Activated naive CD4-positive, alpha-beta T cell treated with anti-CD3 and anti-CD28 coated beads for 36 hours (primary cell): ENCODE data around the gene WFDC8. TPM values are rescaled to one million over a fixed set of nuclear protein-coding genes. Genes with fewer than 3 reads are reported as not detected.

Experiments used
- CTCF ChIA-PET: fragments of 350-600 bp; sonication (Branson Sonifier 250); formaldehyde crosslinking; loops from one replicate; lab custom pipeline; 2021; ENCODE audit warnings: antibody characterized with exemption; lab: Charles Lee
- DNase-seq: peaks from one replicate; pipeline ENCODE4 v3.0.0-alpha.2; 2020
- H3K27ac Mint-ChIP-seq: one replicate; pipeline ENCODE4 v1.8.0; 2021; ENCODE audit warnings: mild to moderate bottlenecking, mixed read lengths
- H3K27me3 Mint-ChIP-seq: one replicate; pipeline ENCODE4 v1.8.0; 2021; ENCODE audit warnings: low read depth, mixed read lengths
- H3K36me3 Mint-ChIP-seq: one replicate; pipeline ENCODE4 v1.8.0; 2021; ENCODE audit warnings: low read depth, mixed read lengths
- H3K4me1 Mint-ChIP-seq: one replicate; pipeline ENCODE4 v1.8.0; 2021; ENCODE audit warnings: low read depth, mixed read lengths
- H3K4me3 Mint-ChIP-seq: one replicate; pipeline ENCODE4 v1.8.0; 2021; ENCODE audit warnings: mild to moderate bottlenecking, moderate library complexity, mixed read lengths
- H3K9me3 Mint-ChIP-seq: one replicate; pipeline ENCODE4 v1.8.0; 2021; ENCODE audit warnings: mixed read lengths
- intact Hi-C: fragments of 100-400 bp; cut with micrococcal nuclease; formaldehyde crosslinking; loops from one replicate; pipeline ENCODE4 v1.15.1; 2023
- total RNA-seq, 2 experiments: library from RNA; stranded (reverse); gene quantifications; one replicate each; pipeline ENCODE4 v1.2.3, GENCODE V29; 2021

Gene WFDC8
- total RNA-seq = not detected

DNA sequence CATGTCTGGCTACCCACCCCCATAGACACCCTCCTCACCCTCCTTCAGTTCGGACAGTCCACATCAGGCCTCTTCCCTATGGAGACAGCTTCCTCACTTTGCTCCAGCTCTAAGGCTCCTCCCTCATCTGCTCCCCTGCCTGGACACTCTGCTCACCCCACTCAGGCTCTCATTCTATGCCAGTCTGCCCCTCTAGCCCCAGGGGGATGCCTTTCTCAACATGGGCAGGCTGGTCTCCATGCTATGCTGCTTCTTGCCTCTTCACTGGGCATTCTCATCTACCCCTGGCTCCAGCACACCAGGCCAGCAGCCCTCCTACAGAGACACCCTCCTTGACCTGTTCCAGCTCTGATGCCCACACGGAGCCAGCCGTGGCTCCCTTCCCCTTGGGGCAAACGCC, at the start of gene WFDC8:
Gene WFDC8 (minus strand): TSS at position 101 of the 400 bp plus-strand sequence. CDS start 37 bp downstream, at position 64.
- CTCF ChIA-PET = interaction anchor here (0.6 to 0.7 kb wide), 2 partner anchors 13 to 49 kb away, joined by 3 to 5 read pairs; no protein-coding TSS in a partner anchor
- H3K4me3 Mint-ChIP-seq = no peak within 1 kb of the TSS
- H3K9me3 Mint-ChIP-seq = no peaks in the 10 kb centered on the region
- intact Hi-C loops = no loop called here
- H3K27me3 Mint-ChIP-seq = peaks cover 13% of the 10 kb centered on the region
- H3K36me3 Mint-ChIP-seq = no peaks in the 10 kb centered on the region
- no peaks in the 10 kb centered on the region for H3K4me1 Mint-ChIP-seq
- no peak for DNase-seq
- no peak within 1 kb of the TSS for H3K27ac Mint-ChIP-seq

DNA sequence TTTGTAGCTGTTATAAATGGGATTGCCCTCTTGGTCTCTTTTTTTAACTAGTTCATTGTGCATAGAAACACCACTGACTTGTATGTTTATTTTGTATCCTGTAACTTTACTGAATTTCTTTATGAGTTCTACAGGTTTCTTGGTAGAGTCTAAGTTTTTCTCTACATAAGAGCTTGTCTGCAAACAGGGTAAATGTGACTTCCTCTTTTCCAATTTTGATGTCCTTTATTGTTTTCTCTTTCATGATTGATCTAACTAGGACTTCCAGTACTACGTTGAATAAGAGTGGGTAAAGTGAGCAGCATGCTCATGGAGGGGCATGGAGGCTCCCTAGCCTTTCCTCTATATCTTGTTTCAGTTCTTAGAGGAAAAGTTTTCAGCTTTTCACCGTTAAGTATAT, 47.5 kb upstream of the WFDC8 start:
- DNase-seq = no peak

DNA sequence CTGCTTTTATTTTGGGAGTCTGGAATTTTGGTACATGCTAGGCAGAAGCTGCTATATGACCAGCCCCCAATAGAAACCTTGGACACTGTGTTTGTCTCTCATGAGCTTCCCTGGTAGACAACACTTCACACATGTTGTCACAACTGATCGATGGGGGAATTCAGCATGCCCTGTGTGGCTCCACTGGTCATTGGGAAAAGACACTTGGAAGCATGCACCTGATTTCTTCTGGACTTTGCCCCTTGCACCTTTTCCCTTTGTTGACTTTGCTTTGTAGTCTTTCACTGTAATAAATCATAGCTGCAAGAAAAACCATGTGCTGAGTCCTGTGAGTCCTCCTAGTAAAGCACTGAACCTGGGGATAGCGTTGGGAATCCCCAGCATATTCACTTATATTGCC, 42.5 kb upstream of the WFDC8 start:
- Mint-ChIP-seq H3K27ac (no peak overlapping the region), H3K4me3 (no peak overlapping the region), H3K4me1 (no peaks in the 10 kb centered on the region), H3K9me3 (peaks cover 3% of the 10 kb centered on the region), H3K36me3 (no peaks in the 10 kb centered on the region), H3K27me3 (peaks cover 6% of the 10 kb centered on the region)
- intact Hi-C loops = no loop called here
- CTCF ChIA-PET = no interaction called here
- DNase-seq = no peak

More for the DNA sequence above, 47.5 kb upstream of the WFDC8 start:
- CTCF ChIA-PET = no interaction called here
- no peak overlapping the region for H3K4me3 Mint-ChIP-seq
- H3K36me3 Mint-ChIP-seq = no peaks in the 10 kb centered on the region
- H3K27ac Mint-ChIP-seq = no peak overlapping the region
- H3K27me3 Mint-ChIP-seq = peaks cover 17% of the 10 kb centered on the region
- peaks cover 2% of the 10 kb centered on the region for H3K4me1 Mint-ChIP-seq
- H3K9me3 Mint-ChIP-seq = peaks cover 3% of the 10 kb centered on the region
- intact Hi-C loops = no loop called here

DNA sequence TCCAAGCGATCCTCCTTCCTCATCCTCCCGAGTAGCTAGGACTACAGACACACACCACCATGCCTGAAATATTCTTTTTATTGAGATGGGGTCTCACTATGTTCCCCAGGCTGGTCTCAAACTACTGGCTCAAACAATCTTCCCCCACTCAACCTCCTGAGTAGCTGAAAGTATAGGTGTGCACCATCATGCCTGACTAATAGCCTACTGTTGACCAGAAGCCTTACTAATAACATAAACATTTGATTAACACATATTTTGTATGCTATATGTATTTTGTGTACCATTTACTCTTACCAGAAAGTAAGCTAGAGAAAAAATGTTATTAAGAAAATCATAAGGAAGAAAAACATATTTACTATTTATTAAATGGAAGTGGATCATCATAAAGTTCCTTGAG, 38.5 kb upstream of the WFDC8 start:
- H3K4me3 Mint-ChIP-seq = no peak overlapping the region
- H3K9me3 Mint-ChIP-seq = no peaks in the 10 kb centered on the region
- CTCF ChIA-PET = interaction anchor here (1.2 kb wide), 1 partner anchor 12 kb away, joined by 3 read pairs; the partner anchor contains the start of gene WFDC10A
- H3K27ac Mint-ChIP-seq = no peak overlapping the region
- peaks cover 11% of the 10 kb centered on the region for H3K27me3 Mint-ChIP-seq
- H3K36me3 Mint-ChIP-seq = no peaks in the 10 kb centered on the region
- DNase-seq = no peak
- intact Hi-C loops = no loop called here
- no peaks in the 10 kb centered on the region for H3K4me1 Mint-ChIP-seq

DNA sequence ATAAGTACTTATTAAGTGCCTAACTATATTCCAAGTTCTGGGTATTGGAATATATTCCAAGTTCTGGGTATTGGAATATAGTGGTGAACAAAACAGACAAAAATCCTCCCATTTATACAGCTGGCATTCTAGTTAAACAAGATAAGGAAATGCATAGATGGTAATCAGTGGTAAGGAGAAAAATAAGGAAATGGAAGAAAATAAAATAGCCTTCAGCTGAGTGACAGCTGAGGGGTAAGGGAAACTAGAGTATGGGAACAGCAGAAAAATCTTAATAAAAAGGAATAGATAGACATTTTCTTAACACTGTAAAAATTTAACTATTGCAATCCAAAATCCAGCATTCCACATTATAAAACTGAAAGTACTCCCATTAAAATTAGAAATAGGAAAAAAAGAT, 33.2 kb upstream of the WFDC8 start:
- peaks cover 10% of the 10 kb centered on the region for H3K27me3 Mint-ChIP-seq
- intact Hi-C loops = no loop called here
- H3K27ac Mint-ChIP-seq = no peak overlapping the region
- no peak overlapping the region for H3K4me3 Mint-ChIP-seq
- H3K36me3 Mint-ChIP-seq = no peaks in the 10 kb centered on the region
- CTCF ChIA-PET = interaction anchor here (0.9 kb wide), 1 partner anchor 158 kb away, joined by 3 read pairs; no protein-coding TSS in a partner anchor
- peaks cover 2% of the 10 kb centered on the region for H3K9me3 Mint-ChIP-seq
- H3K4me1 Mint-ChIP-seq = peaks cover 10% of the 10 kb centered on the region
- DNase-seq = no peak

DNA sequence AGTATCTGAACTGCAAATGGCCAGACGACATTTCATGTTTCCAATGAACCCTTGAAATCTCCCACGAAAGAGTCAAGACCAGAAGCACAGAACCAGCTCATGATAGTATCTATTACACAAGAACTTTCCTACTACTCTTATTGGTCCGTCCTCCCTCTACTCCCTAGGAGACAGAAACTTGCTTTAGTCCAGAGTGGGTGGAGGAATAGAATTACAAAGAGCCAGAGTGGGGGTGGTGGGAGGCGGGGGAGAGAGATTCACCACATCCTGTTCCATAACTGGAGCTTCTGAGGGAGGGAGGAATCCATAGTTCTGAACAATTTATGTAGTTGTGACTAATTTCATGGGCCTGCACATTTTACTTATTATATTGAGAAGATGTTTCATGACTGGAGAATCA, 32.0 kb upstream of the WFDC8 start:
- Mint-ChIP-seq H3K27me3 (peaks cover 10% of the 10 kb centered on the region), H3K4me3 (no peak overlapping the region), H3K27ac (no peak overlapping the region), H3K9me3 (peaks cover 7% of the 10 kb centered on the region), H3K4me1 (peaks cover 15% of the 10 kb centered on the region), H3K36me3 (no peaks in the 10 kb centered on the region)
- CTCF ChIA-PET = interaction anchor here (1.4 kb wide), 1 partner anchor 160 kb away, joined by 6 read pairs; no protein-coding TSS in a partner anchor
- peak; percentile 62 for DNase-seq
- intact Hi-C loops = loop anchor here (1.0 kb wide), 1 partner anchor 141 kb away; no protein-coding TSS in a partner anchor

DNA sequence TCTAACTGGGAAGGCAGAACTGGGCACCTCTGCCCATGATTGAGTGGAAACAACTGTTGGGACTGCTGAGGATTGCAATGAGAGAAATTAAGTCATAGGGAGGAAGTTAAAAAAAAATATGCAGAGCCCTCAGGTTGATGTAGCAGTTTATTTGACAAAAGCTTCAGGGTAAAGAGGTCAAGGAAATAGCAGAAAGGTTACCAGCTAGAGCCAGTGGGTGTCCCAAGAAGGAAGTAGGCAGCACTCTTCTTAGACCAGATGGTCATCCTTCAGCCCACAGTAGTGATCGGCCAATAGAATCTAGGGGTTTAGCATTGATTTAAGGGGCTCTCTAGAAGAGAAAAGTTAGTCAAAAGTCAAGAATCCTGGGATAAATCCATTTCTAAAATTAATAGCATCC, 28.7 kb upstream of the WFDC8 start:
- Mint-ChIP-seq H3K36me3 (peaks cover 2% of the 10 kb centered on the region), H3K9me3 (peaks cover 15% of the 10 kb centered on the region), H3K27me3 (peaks cover 11% of the 10 kb centered on the region), H3K27ac (no peak overlapping the region), H3K4me3 (no peak overlapping the region), H3K4me1 (peaks cover 18% of the 10 kb centered on the region)
- intact Hi-C loops = no loop called here
- DNase-seq = no peak
- CTCF ChIA-PET = interaction anchor here (0.5 kb wide), 1 partner anchor 43 kb away, joined by 3 read pairs; no protein-coding TSS in a partner anchor

DNA sequence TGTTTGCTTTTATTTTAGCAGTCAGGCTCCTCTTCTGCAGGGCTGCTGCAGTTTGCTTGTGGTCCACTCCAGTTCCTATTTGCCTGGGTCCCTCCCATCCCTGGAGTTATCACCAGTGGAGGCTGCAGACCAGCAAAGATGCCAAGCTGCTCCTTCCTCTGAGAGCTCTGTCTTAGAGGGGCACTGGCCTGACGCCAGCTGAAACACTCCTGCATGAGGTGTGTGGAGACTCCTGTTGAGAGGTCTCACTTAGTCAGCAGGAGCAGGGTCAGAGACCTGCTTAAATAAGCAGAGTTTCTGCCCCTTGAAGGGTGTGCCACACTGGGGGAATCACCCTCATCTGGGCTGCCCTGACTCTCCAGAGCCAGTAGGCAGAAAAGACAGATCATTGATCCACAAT, 16.2 kb upstream of the WFDC8 start:
- no peak overlapping the region for H3K27ac Mint-ChIP-seq
- no peaks in the 10 kb centered on the region for H3K36me3 Mint-ChIP-seq
- DNase-seq = no peak
- H3K9me3 Mint-ChIP-seq = no peaks in the 10 kb centered on the region
- no peak overlapping the region for H3K4me3 Mint-ChIP-seq
- CTCF ChIA-PET = interaction anchor here (0.6 to 3.6 kb wide), 3 partner anchors 176 to 310 kb away, joined by 3 to 38 read pairs (median 3); no protein-coding TSS in a partner anchor
- peaks cover 29% of the 10 kb centered on the region for H3K27me3 Mint-ChIP-seq
- H3K4me1 Mint-ChIP-seq = no peaks in the 10 kb centered on the region
- intact Hi-C loops = no loop called here

DNA sequence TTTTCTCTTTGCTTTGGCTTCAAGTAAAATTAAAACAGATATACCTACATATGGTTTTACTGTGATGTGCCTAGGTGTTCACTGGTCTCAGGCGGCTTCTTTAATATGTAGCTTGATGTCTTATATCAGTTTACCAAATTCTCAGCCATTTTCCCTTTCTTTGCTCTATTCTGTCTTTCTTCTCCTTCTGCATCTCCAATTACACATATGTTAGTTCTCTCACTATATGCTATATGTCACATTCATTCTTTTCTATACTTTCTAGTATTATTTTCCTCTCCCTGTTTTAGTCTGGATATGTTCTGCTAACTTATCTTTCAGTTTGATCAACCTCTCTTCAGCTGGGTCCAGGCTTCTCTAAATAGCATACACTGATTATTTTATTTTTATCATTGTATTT, 14.4 kb upstream of the WFDC8 start:
- Mint-ChIP-seq H3K9me3 (no peaks in the 10 kb centered on the region), H3K4me3 (no peak overlapping the region), H3K4me1 (no peaks in the 10 kb centered on the region), H3K27ac (no peak overlapping the region), H3K27me3 (peaks cover 24% of the 10 kb centered on the region), H3K36me3 (no peaks in the 10 kb centered on the region)
- no peak for DNase-seq
- intact Hi-C loops = no loop called here
- CTCF ChIA-PET = interaction anchor here (0.6 to 3.6 kb wide), 2 partner anchors 117 to 177 kb away, joined by 5 to 38 read pairs; no protein-coding TSS in a partner anchor

DNA sequence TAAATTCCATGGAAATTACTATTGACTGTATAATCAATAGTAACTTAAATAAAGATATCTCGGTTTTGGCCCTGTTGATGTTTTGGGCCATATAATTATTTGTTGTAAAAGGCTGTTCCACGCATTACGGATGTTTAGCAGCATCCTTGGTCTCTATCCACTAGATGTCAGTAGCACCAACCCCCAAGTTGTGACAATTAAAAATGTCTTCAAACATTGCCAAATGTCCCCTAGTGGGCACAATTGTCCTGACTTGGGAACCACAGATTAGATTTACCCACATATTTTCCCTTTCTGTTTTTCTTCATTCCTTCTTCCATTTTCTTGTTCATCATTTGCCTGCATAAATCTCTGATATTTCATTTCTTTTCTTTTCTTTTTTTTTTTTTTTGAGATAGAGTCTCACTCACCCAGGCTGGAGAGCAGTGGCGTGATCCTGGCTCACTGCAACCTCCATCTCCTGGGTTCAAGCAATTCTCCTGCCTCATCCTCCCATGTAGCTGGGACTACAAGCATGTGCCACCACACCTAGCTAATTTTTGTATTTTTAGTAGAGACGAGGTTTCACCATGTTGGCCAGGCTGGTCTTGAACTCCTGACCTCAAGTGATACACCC, 13.6 kb upstream of the WFDC8 start:
- H3K27me3 Mint-ChIP-seq = peaks cover 20% of the 10 kb centered on the region
- CTCF ChIA-PET = interaction anchor here (0.6 to 3.6 kb wide), 9 partner anchors 87 to 347 kb away, joined by 3 to 38 read pairs (median 4); no protein-coding TSS in a partner anchor
- H3K4me3 Mint-ChIP-seq = no peak overlapping the region
- no peak overlapping the region for H3K27ac Mint-ChIP-seq
- DNase-seq = peak; percentile 56
- no peaks in the 10 kb centered on the region for H3K4me1 Mint-ChIP-seq
- H3K9me3 Mint-ChIP-seq = no peaks in the 10 kb centered on the region
- H3K36me3 Mint-ChIP-seq = no peaks in the 10 kb centered on the region
- intact Hi-C loops = loop anchor here (1.0 kb wide), 1 partner anchor 179 kb away; no protein-coding TSS in a partner anchor

DNA sequence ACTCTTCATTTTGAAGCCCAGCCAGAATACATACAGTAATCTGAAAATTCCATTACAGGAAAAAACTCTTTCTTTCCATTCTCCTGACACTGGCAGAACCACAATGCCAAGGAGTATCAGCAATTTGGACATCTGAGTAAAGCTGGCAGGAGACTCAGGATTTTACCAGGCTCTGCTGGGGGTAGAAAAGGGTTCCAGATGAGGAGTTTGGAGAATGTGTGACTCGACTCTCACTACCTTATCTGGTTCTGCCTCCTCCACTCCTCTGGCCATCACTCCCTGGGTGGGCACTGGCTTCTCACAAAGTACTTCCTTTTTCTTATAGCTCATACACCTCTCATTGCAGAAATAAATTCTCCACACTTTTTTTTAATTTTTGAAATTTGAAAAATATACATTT, 10.6 kb upstream of the WFDC8 start:
- no peaks in the 10 kb centered on the region for H3K36me3 Mint-ChIP-seq
- peaks cover 10% of the 10 kb centered on the region for H3K27me3 Mint-ChIP-seq
- intact Hi-C loops = no loop called here
- CTCF ChIA-PET = interaction anchor here (0.6 to 1.2 kb wide), 2 partner anchors 182 to 183 kb away, joined by 4 read pairs; no protein-coding TSS in a partner anchor
- H3K4me3 Mint-ChIP-seq = no peak overlapping the region
- H3K9me3 Mint-ChIP-seq = no peaks in the 10 kb centered on the region
- no peak for DNase-seq
- H3K27ac Mint-ChIP-seq = no peak overlapping the region
- no peaks in the 10 kb centered on the region for H3K4me1 Mint-ChIP-seq

DNA sequence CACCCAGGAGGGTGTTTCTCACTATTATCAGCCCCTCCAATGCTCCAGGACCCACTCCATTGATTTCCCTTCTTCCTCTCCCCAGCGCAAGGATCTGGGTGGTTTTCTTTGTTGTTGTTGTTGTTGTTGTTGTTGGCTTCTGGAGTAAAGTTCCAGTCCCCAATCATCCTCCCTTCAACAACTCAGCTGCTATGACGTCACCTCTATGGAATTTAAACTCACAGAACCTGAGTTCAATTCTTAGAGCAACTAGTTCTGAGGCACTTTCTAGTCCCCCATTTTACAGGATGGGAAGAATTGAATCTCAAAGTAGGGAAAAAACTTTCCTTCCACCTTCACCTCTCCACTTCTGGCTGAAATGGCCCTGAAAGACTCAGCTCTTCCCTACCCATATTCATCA, 9.7 kb upstream of the WFDC8 start:
- Mint-ChIP-seq H3K4me3 (no peak overlapping the region), H3K4me1 (no peaks in the 10 kb centered on the region), H3K27me3 (peaks cover 4% of the 10 kb centered on the region), H3K36me3 (no peaks in the 10 kb centered on the region), H3K27ac (no peak overlapping the region), H3K9me3 (no peaks in the 10 kb centered on the region)
- intact Hi-C loops = no loop called here
- CTCF ChIA-PET = interaction anchor here (1.2 kb wide), 1 partner anchor 183 kb away, joined by 4 read pairs; no protein-coding TSS in a partner anchor
- no peak for DNase-seq
